ENCODE results near the gene ZNF20.
"Not testable (repeated sequence)": the region's sequence is repeated elsewhere in the genome, so short reads cannot be mapped to it uniquely, and the experiment has no call there.

ZNF20 gene

DNA sequence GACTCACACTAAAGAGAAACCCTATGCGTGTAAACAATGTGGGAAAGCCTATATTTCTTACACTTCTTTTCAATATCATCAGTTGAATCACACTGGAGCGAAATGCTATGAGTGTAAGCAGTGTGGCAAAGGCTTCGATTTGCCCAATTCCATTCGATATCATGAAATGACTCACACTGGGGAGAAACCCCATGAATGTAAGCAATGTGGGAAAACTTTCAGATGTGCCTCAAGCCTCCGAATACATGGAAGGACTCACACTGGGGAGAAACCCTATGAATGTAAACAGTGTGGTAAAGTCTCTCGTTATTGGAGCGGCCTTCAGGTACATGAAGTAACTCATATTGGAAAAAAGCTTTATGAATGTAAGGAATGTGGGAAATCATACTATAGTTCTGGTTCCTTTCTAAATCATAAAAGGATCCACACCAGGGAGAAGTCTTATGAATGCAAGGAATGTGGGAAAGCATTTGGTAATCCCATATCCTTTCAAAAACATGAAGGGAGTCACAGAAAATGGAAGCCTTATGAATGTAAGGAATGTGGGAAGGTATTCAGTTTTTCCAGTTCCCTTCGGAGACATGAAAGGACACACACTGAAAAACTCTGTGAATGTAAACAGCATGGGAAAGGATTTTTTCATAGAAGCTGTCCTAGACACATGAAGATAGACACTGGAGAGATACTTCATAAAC lies 28.1 kb downstream of the ZNF20 start:
- DNase-seq, result no peak

DNA sequence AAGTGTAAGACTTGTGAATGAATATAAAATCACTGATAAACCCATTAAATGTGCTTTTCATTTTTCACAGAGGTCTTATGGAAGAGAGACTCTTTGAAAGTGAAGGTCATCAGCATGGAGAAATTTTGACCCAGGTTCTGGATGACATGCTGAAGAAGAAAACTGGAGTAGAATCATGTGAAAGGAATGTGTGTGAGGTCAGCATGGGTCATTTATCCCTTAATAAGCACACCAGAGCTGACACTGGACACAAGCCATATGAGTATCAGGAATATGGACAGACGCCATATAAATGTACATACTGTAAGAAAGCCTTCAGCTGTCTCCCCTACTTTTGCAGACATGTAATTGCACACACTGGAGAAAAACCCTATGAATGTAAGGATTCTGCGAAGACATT lies 29.0 kb downstream of the ZNF20 start:
- no peak for DNase-seq

DNA sequence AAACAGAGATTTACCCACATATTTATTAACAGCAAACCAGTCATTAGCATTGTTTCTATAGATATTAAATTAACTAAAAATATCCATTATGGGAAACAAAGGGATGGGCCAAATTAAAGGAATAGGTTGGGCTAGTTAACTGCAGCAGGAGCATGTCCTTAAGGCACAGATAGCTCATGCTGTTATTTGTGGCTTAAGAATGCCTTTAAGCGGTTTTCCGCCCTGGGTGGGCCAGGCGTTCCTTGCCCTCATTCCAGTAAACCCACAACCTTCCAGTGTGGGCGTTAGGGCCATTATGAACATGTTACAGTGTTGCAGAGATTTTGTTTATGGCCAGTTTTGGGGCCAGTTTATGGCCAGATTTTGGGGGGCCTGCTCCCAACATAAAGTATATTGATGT lies 36.2 kb downstream of the ZNF20 start:
- DNase-seq, result not testable (repeated sequence)

DNA sequence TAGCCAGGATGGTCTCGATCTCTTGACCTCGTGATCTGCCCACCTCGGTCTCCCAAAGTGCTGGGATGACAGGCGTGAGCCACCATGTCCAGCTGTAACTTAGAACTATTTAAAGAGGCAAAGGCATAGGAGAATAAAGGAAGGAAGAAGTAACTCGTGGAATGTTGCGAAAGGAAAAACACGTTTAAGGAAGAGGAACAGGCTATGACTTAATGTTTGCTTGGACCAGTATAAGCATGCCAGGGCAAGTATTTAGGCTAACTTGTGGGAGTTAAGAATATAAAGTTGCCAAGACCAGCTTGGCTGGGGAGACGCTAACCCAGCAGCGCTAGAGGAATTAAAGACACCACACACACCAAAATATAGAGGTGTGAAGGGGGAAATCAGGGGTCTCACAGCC lies 42.1 kb downstream of the ZNF20 start:
- no peak for DNase-seq

DNA sequence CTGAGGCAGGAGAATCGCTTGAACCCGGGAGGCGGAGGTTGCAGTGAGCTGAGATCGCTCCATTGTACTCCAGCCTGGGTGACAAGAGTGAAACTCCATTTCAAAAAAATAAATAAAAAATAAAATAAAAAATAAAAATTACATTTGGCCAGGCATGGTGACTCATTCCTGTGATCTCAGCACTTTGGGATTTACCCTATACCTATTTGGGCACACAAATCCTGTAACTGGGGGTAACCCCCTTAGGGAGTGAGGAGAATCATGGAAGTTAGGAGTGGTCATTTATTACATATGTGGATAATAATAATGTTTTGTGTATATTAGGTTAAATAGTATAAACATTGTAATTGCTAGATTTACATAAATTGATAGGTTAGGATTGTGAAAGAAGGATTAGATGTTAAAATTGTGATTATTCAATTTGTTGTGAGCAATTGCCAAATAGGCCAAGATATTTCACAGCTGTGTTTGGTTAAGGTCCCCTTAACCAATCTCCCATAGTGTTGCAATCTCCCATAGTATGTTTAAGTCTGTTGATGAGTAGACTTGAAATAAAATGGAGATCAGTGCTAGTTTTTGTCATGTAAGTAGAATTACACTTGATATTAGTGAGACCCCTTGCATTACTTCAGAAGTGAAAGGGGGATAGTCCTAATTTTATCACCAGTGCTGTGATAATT lies 44.9 kb downstream of the ZNF20 start:
- no peak for DNase-seq

DNA sequence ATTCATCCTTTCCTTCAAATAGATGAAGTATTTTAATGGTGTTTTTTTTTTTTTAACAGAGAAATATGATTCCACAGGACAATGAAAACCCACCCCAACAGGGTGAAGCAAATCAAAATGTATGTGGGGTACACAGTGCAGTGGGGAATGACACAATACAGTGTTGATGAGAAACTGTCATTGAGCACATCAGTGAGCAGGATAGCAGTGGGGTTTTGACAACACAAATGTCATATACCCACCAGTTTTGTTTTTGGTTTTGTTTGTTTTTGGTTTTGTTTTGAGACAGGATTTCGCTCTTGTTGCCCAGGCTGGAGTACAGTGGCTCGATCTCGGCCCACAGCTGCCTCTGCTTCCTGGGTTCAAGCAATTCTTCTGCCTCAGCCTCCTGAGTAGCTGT lies 46.4 kb downstream of the ZNF20 start:
- no peak for DNase-seq

DNA sequence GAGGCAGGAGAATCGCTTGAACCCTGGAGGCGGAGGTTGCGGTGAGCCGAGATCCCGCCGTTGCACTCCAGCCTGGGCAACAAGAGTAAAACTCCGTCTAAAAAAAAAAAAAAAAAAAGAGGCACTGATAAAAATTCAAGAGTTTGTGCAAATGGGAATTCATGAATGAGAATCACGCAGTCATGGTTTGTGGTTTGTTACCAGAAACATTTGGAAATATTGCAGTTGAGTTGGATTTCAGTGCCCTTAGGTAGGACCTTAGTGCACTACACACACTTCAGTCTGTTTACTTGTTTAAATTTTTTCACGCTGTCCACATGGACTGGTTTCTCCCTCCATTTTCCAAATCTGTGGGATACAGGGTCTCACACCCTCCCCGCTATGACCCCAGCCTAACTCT lies 47.2 kb downstream of the ZNF20 start:
- no peak for DNase-seq

DNA sequence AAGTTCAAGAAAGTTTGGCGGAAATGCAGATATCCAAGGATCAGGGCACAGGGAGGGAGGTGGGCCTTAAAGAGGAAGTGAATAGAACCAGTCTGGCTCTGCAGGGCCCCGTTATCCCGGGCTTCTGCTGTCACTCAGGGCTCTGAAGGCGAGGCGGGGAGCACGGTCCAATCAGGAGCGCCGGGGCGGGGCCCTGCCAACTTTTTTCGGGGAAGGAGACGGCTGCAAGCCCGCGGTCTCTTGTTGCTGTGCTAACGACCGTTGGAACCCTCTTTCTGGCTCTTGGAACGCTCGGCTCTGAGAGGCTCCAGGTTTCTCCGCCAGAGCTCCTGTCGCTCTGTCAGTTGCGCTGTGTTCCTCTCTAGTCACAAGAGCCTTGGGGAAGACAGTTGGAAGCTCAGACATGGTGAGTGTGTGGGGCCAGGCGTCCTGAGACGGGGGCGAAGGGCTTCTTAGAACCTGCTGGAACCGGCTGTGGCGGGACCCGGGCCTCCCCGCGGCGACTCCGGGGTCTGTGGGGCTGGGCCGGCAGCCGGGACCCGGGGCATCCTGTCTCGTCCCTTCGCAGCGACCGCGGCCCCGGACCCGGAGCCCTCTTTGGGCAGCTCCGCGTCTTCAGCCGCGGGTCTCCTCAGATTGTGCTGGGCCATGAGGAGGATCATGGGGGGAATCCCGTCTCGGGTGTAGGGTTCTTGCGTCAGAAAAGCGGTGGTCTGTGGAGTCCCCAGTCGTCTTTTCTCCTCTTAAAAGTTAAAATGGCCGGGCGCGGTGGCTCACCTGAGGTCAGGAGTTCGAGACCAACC lies 47.9 kb downstream of the ZNF20 start:
- DNase-seq, result no peak

DNA sequence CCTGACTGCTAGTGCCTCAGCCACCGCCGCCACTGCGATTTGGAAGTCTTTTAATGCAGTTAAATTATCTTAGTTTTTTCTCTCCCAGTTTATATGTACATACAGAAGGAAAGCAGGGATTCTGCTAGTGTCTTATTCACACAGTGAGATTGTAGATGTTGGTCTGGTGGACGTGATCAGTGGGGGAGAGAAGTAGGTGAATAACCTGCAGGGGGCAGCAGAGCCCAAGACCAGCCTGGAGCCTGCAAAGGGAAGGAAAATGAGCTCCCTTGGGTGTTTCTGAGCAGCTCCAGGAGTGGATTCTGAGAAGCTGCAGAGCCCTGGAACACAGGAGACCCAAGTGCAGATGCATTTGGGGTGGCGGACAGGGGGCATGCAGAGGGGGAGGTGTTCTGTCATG lies 49.3 kb downstream of the ZNF20 start:
- DNase-seq, result peak; percentile 22 to 23

DNA sequence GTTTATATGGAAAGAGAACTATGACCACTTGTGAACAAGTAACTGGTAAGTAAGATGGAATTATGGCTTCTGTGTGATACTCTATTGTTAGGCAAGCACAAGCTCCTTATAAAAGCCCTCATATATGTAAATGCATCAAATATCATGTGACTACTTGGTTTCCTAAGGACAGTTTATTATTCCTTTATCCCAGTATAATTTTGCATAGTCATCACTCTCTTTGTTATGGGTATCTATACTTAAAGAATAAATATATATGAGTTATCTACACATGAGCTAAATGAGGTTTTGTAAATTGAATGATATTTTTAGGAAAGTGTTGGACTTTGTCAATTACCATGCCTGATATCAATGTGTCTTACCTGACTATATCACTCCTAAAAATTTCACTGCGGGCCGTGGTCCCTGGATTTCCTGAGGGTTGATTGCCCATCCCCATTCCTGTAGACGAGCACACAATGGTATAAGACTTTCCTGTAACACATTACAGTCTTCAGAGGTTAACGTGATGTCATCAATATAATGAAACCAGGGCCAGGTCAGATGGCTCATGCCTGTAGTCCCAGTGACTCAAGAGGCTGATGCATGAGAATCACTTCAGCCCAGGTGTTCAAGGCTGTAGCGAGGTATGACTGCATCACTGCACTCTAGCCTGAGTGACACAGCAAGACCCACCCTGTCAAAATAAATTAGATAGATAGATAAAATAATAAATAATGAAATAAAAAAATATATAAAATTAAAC lies 54.9 kb downstream of the ZNF20 start:
- no peak for DNase-seq

DNA sequence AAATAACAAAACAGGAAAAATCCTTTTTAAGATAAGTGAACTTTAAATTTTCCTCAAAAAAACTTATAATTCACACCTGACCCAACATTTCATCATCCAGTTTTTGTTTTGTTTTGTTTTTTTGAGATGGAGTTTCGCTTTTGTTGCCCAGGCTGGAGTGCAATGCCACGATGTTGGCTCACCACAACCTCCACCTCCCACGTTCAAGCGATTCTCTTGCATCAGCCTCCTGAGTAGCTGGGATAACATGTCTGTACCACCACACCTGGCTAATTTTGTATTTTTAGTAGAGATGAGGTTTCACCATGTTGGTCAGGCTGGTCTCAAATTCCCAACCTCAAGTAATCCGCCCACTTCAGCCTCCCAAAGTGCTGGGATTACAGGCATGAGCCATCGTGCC lies 56.8 kb downstream of the ZNF20 start:
- not testable (repeated sequence) for DNase-seq
